ENCODE measurements around the gene COL2A1. TPM values are rescaled to one million over a fixed set of nuclear protein-coding genes. Genes with fewer than 3 reads are reported as not detected.

The COL2A1 gene
- total and polyA plus RNA-seq, 2 experiments from 2014 or later, result not detected

DNA sequence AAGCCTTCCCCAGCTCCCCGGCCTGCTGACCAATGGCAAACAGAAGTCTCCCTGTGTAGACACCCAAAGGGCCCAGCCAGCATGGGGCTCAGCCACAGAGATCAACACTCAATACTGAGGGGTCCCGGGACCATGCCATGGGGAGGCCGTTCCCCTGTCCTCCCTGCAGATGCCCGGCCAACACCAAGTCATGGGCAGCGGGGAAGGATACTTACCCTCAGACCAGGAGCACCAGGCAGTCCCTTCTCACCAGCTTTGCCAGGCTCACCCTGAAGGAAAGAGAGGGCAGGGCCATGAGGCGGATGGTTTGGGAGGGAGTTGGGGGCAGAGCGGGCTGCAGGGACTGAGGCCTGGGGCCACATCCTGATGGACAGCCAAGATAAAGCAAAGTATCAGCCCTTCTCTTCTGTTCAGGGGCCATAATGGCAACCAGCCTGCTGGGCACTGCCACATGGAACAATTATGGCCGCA is 19.9 kb downstream of the COL2A1 start:
- no peak overlapping the region for H3K4me2 ChIP-seq (ENCODE audit: unreplicated experiment)
- no peak overlapping the region for H3K9ac ChIP-seq
- H4K20me1 ChIP-seq (ENCODE audit: insufficient read depth), result no peaks in the 10 kb centered on the region
- H3K4me1 ChIP-seq (ENCODE audit: insufficient read depth), result 0 out of 2 replicates have a peak, but pooled peaks cover 5% of the 10 kb centered on the region
- no peaks in the 10 kb centered on the region for H3K9me2 ChIP-seq (ENCODE audit: insufficient read depth)
- H3K36me3 ChIP-seq (ENCODE audit: low read depth), result no peaks in the 10 kb centered on the region
- H3K79me2 ChIP-seq (ENCODE audit: insufficient read depth), result no peaks in the 10 kb centered on the region
- no peak overlapping the region for H3K4me3 ChIP-seq
- TF ChIP-seq EZH2 (IDR thresholded peaks at IDR 0.05; ENCODE audit: insufficient read depth, poor library complexity, severe bottlenecking) (no peak), EZH2phosphoT487 (IDR thresholded peaks at IDR 0.05; ENCODE audit: insufficient read depth, low read depth) (no peak)
- H3K27ac ChIP-seq, result no peak overlapping the region
- H3K9me3 ChIP-seq (ENCODE audit: low read depth), result no peaks in the 10 kb centered on the region
- H2AFZ ChIP-seq, result no peak overlapping the region
- DNase-seq, result no peak
- no peaks in the 10 kb centered on the region for H3K27me3 ChIP-seq (replicated peaks; ENCODE audit: insufficient read depth)
- in situ Hi-C loops (cut with MboI), result no loop called here
- WGBS, 2 experiments (ENCODE audit: low coverage in 1 of 2, low lambda C conversion rate in 2 of 2, missing lambda C conversion rate in 2 of 2), result 75 to 78% methylated on average over 8 of the region's 8 CpGs
- no peaks in the 10 kb centered on the region for H3F3A ChIP-seq (ENCODE audit: insufficient read depth)

DNA sequence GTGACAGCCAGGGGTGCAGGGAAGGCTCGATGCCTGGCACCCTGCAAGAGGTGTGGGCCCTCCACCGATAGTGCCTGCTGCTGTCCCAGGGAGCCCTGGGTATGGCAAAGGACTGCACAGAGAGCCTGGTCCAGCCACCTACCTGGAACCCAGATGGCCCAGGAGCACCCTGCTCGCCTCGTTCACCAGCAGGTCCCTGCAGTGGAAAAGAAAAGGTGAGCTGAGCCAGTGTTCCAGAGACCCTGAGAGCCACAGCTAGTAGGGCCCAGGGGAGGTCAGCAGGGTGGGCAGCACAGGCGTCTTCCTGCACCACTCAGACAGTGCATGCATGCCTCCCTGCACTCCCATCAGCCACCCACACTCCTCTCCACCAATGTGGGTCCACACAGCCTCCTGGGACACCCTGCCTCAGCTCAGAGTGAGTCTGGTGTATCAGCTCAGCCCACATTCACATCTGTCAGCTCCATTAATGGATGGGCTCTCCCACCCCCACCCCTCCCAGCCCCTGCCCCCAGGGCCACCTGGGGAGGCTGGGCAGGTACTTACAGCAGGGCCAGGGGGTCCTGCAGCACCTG is 20.6 kb downstream of the COL2A1 start:
- Histone ChIP-seq H3K4me3 (no peak overlapping the region), H4K20me1 (ENCODE audit: insufficient read depth) (no peaks in the 10 kb centered on the region), H3K9ac (no peak overlapping the region), H3K4me2 (ENCODE audit: unreplicated experiment) (no peak overlapping the region), H3K36me3 (ENCODE audit: low read depth) (no peaks in the 10 kb centered on the region), H3K9me2 (ENCODE audit: insufficient read depth) (no peaks in the 10 kb centered on the region), H3K27me3 (replicated peaks; ENCODE audit: insufficient read depth) (no peaks in the 10 kb centered on the region), H3K9me3 (ENCODE audit: low read depth) (no peaks in the 10 kb centered on the region), H2AFZ (no peak overlapping the region), H3K27ac (no peak overlapping the region), H3F3A (ENCODE audit: insufficient read depth) (no peaks in the 10 kb centered on the region), H3K79me2 (ENCODE audit: insufficient read depth) (no peaks in the 10 kb centered on the region), H3K4me1 (ENCODE audit: insufficient read depth) (0 out of 2 replicates have a peak, but pooled peaks cover 5% of the 10 kb centered on the region)
- no peak for TF ChIP-seq EZH2 (IDR thresholded peaks at IDR 0.05; ENCODE audit: insufficient read depth, poor library complexity, severe bottlenecking)
- TF ChIP-seq EZH2phosphoT487 (IDR thresholded peaks at IDR 0.05; ENCODE audit: insufficient read depth, low read depth), result no peak
- in situ Hi-C loops (cut with MboI), result no loop called here
- DNase-seq, result no peak
- WGBS, 2 experiments (ENCODE audit: low coverage in 1 of 2, low lambda C conversion rate in 2 of 2, missing lambda C conversion rate in 2 of 2), result 79 to 84% methylated on average over 5 of the region's 5 CpGs

DNA sequence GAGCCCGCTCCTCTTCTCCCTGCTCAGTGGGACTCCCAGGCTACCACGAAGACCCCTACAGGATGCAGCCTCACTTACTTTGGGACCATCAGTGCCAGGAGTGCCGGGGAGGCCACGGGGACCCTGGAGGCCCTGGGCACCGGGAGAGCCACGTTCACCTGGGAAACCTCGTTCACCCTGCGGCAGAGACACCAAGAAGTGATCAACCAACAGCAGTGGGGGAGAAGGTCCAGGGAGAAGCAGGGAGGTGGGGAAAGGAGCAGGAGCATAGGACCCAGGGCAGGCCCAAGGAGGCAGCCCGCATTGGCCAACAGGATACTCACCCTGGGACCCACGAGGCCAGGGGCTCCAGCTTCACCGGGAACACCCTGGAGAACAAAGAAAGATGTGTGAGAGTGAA is 21.5 kb downstream of the COL2A1 start:
- Histone ChIP-seq H3K9me3 (ENCODE audit: low read depth) (no peaks in the 10 kb centered on the region), H3F3A (ENCODE audit: insufficient read depth) (no peaks in the 10 kb centered on the region), H3K4me2 (ENCODE audit: unreplicated experiment) (no peak overlapping the region), H2AFZ (no peak overlapping the region), H4K20me1 (ENCODE audit: insufficient read depth) (no peaks in the 10 kb centered on the region), H3K9ac (no peak overlapping the region), H3K36me3 (ENCODE audit: low read depth) (no peaks in the 10 kb centered on the region), H3K4me1 (ENCODE audit: insufficient read depth) (no peaks in the 10 kb centered on the region), H3K4me3 (no peak overlapping the region), H3K27ac (no peak overlapping the region), H3K27me3 (replicated peaks; ENCODE audit: insufficient read depth) (no peaks in the 10 kb centered on the region), H3K79me2 (ENCODE audit: insufficient read depth) (no peaks in the 10 kb centered on the region), H3K9me2 (ENCODE audit: insufficient read depth) (no peaks in the 10 kb centered on the region)
- TF ChIP-seq EZH2phosphoT487 (IDR thresholded peaks at IDR 0.05; ENCODE audit: insufficient read depth, low read depth) (no peak), EZH2 (IDR thresholded peaks at IDR 0.05; ENCODE audit: insufficient read depth, poor library complexity, severe bottlenecking) (no peak)
- 64 to 77% methylated on average over 8 to 11 of the region's 11 CpGs for whole genome bisulfite sequencing, 2 experiments (ENCODE audit: low coverage in 1 of 2, low lambda C conversion rate in 2 of 2, missing lambda C conversion rate in 2 of 2)
- DNase-seq, result no peak
- in situ Hi-C loops (cut with MboI), result no loop called here

DNA sequence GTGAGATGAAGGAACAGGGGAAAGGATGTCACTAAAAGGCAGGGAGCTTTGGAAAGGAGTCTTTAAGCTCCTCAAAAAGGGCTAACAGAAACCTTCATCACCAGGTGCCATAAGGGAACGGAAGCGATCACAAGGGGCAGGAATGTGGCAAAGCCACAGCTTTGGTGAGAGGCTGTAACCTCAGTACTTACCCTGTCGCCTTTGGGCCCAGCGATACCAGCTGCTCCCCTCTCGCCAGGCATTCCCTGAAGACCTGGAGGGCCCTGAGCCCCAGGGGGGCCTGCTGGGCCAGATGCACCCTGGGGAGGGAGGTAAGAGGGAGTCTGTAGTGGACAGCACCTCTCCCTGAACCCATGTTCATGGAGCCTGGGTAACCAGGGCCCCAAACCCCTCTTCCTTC is 22.0 kb downstream of the COL2A1 start:
- Histone ChIP-seq H2AFZ (no peak overlapping the region), H3K9ac (no peak overlapping the region), H3K4me1 (ENCODE audit: insufficient read depth) (no peaks in the 10 kb centered on the region), H3F3A (ENCODE audit: insufficient read depth) (no peaks in the 10 kb centered on the region), H3K9me3 (ENCODE audit: low read depth) (no peaks in the 10 kb centered on the region), H3K27me3 (replicated peaks; ENCODE audit: insufficient read depth) (no peaks in the 10 kb centered on the region), H3K4me3 (no peak overlapping the region), H3K36me3 (ENCODE audit: low read depth) (no peaks in the 10 kb centered on the region), H3K79me2 (ENCODE audit: insufficient read depth) (no peaks in the 10 kb centered on the region), H3K4me2 (ENCODE audit: unreplicated experiment) (no peak overlapping the region), H3K9me2 (ENCODE audit: insufficient read depth) (no peaks in the 10 kb centered on the region), H3K27ac (no peak overlapping the region), H4K20me1 (ENCODE audit: insufficient read depth) (no peaks in the 10 kb centered on the region)
- in situ Hi-C loops (cut with MboI), result no loop called here
- TF ChIP-seq EZH2 (IDR thresholded peaks at IDR 0.05; ENCODE audit: insufficient read depth, poor library complexity, severe bottlenecking), result no peak
- TF ChIP-seq EZH2phosphoT487 (IDR thresholded peaks at IDR 0.05; ENCODE audit: insufficient read depth, low read depth), result no peak
- 67 to 71% methylated on average over 5 of the region's 5 CpGs for WGBS, 2 experiments (ENCODE audit: low coverage in 1 of 2, low lambda C conversion rate in 2 of 2, missing lambda C conversion rate in 2 of 2)
- no peak for DNase-seq
